AG20443 (cell line): Measurements from ENCODE around the gene ATP6AP1.

Experiments
- DNase-seq: peaks from one replicate; pipeline ENCODE4 v3.0.0; 2012; ENCODE audit warnings: low spot score, mixed read lengths

ATP6AP1 gene

DNA sequence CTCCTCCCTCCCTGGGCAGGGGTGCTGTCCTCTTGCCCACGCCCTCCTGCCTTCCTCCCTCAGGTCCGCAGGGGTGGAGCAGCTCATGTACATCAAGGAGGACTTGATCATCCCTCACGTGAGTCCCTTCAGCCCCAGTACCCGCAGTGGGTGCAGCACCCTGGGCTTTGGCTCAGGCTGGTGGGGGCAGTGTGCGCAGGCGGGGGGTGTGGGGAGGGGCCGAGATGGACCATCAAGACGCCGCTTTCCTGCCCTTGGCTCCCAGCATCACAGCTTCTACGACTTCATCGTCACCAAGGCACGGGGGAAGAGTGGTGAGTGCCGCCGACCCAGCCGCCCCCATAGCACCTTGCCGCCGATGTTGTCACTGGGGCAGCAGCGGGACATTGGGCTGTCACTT is 21.1 kb downstream of the ATP6AP1 start:
- DNase-seq = no peak

DNA sequence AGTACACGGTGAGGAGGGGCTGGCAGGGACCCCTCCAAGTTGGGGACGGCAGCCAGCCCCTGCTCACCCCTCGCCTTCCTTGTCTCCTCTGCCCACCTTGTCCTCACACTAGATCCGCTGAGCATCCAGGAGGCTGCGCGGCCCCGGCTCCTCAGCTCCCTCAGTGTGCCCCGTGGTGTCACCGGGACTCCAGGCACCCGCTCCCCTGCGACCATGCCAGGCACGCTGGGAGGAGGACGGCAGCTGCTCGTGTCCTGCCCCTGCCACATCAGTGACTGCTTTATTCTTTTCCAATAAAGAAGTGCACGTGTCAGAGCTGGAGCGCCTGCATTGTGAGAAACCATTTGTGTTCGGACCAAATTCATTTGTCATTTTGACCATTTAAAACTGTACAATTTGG is 21.8 kb downstream of the ATP6AP1 start:
- no peak for DNase-seq

DNA sequence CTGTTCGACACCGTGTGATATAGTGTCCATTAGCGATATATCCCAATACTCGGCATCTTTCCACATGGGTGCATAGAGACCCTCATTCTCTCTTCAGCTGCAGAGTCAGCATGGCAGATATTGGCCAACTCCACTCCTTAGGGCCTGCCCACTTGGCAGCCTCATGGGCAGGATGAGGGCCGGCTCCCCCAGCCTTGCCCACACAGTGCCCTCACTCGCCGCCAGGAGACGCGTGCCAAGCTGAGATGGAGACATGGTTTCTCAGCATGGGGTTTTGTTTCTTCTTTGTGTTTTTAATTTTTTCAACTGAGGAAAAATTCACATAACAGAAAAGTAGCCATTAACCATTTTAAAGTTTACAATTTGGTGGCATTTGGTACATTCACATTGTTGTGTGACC is 24.3 kb downstream of the ATP6AP1 start:
- no peak for DNase-seq

DNA sequence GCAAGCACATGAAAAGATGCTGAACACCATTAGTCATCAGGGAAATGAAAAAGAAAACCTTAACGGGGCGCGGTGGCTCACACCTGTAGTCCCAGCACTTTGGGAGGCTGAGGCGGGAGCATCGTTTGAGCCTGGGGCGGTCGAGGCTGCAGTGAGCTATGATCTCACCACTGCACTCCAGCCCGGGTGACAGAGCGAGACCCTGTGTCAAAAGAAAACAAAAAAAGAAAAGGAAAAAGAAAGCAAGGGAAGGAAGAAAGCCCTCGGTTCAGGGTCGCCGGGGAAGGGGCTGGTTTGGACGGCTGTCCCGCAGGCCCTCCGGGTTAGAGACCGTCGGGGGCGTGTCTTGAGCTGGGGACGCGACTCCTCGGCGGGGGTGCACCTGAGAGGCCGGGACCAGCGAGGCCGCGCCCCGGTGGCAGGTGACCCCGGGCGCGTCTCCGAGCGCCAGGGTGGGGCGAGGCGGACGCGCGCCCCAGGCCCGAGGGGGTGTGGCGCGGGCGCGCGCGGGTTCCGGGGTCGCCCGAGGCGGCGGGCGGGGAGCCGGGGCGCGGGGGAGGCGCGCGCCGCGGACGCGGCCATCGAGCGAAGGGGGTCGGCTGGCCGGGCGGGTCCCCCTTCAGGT is 29.1 kb downstream of the ATP6AP1 start:
- DNase-seq = peak; percentile 79

DNA sequence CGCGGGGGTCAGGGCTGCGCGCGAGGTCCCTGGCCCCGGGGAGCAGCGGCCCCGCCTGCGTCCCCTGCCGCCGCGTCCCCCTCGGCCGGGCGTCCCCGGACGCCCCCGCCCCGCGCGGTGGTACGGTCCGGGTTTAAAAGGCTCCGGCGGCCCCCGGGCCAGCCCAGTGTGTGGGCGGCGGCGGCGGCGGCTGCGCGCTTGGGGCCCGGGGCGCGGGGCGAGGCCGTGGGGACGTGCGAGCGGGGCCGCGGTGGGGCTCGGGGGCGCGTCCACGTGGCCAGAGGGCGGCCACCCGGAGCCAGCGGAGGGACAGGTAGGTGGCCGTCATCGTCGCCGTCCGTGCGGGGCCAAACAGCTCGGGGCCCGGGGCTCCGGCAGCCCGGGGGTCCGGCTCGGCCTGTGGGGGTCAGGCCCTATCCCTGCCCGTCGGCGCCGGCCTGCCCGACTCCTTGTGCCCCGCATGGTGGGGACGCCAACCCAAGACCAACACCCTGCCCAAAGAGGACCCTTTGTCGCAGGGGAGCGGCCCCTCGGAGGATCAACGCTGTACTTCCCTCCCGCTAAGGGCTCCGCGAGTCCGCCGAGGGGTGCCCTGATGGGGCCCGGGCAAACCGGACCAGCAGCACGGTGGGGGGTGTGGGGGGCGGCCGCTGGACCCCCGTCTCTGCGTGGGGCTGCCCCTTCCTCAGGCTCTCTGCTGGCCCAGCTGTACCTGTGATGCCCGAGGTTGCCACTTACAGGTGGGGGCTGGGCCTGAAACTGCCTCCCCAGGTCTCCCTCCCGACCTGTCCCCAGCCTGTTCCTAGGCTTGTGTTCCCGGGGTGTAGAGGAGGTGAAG is 29.9 kb downstream of the ATP6AP1 start, which contains the start of gene PLXNA3:
Gene PLXNA3, plus strand, starts transcription at position 166 of the 838 bp plus-strand sequence. CDS start 1,903 bp downstream, outside the sequence.
- peak; percentile 77 for DNase-seq

DNA sequence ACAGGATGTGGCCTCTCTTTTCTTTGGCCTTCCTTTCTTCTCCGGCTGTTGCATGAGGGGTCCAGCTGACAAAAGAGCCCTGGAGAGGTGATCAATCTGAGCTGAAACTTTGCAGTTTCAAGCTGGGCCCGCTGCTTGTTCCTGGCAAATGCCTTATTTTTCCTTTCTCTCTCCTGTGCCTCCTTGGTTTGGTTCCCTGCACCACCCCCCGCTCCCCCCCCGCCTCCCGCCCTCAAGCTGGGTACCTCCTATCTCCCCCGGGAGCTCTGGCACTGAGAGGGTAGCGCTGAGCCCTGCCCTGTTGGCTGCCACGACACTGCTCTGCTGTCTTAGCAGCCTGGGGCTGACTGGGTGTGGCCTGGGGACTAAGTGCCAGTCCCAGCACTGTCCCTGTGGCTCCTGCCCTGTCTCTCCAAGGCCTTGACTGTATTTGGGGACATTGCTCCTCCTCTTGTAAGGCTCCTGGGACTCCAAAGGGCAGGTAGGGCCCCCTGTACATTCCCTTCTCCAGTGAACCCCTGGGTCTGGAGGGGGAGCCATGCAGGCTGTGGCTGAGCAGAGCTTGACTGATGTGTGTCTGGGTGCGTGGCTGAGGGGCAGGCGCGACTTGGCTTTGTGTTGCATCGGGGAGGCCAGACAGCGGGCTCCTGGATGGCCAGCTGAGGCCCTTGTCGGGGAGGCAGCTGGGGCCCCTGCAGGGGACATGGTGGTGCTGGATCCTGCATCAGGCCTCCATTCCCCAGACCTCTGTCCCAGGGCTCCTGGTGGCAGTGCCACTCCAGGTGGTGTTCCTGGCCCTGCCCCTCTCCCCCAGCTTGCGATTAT is 30.7 kb downstream of the ATP6AP1 start:
- DNase-seq = peak; percentile 25

DNA sequence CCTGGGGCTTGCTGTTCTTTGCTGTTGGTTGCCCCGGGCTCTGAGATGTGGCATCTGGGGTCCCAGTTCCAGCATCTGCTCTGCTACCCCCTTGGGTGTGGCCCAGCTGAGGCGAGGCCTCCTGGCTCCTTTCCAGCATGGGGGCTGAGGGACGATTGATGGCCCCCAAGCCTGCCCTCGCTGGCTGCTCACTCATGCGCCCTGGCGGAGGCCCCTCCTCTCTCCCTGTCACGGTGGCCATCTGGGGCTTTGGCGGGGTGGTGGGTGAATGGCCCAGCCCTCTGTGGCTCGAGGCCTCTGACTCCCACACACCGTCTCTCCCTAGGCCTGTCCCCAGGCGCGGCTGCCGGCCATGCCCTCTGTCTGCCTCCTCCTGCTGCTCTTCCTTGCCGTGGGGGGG is 31.4 kb downstream of the ATP6AP1 start:
- no peak for DNase-seq

DNA sequence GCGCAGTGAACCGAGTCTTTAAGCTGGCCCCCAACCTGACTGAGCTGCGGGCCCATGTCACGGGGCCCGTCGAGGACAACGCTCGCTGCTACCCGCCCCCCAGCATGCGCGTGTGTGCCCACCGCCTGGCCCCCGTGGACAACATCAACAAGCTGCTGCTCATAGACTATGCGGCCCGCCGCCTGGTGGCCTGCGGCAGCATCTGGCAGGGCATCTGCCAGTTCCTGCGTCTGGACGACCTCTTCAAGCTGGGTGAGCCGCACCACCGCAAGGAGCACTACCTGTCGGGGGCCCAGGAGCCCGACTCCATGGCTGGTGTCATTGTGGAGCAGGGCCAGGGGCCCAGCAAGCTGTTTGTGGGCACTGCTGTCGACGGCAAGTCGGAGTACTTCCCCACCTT is 31.8 kb downstream of the ATP6AP1 start:
- DNase-seq = peak; percentile 21

DNA sequence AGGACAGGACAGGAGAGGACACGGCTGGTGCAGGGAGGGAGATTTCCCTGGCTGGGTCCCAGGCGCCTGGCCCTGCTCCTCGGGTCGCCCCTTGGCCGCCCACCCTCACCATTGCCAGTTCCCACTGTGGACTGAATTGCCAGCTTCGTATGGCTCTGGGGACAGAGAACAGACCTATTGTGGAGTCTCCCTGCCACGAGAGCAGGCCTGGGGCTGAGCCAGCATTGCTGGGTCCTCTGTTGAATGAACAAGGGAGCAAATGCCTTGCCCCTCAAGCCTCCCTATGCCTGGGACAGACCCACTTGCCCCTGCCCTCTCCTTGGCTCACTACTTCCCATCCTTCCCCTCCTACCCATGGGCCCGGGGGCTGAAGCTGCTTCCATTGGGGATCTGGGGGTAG is 33.9 kb downstream of the ATP6AP1 start:
- DNase-seq = no peak

DNA sequence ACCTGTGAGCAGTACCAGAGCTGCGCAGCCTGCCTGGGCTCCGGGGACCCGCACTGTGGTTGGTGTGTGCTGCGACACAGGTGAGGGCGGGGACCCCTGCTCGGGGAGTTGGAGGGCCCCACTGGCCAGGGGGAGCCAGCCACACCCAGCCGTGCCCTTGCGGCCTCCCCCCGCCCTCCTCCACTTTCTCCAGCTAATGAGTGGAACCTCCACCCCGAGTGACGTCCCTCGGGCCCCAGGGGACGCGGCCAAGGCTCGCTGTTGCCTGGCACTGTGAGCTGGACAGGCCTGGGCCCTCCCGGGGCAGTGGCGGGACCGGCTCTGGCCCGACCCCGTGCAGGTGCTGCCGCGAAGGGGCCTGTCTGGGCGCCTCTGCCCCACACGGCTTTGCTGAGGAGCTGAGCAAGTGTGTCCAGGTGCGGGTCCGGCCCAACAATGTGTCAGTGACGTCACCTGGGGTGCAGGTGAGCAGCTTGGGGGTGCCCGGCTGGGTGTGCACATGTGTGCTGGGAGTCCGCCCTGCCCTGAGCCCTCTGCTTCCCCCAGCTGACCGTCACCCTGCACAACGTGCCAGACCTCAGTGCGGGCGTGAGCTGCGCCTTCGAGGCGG is 35.2 kb downstream of the ATP6AP1 start:
- no peak for DNase-seq

DNA sequence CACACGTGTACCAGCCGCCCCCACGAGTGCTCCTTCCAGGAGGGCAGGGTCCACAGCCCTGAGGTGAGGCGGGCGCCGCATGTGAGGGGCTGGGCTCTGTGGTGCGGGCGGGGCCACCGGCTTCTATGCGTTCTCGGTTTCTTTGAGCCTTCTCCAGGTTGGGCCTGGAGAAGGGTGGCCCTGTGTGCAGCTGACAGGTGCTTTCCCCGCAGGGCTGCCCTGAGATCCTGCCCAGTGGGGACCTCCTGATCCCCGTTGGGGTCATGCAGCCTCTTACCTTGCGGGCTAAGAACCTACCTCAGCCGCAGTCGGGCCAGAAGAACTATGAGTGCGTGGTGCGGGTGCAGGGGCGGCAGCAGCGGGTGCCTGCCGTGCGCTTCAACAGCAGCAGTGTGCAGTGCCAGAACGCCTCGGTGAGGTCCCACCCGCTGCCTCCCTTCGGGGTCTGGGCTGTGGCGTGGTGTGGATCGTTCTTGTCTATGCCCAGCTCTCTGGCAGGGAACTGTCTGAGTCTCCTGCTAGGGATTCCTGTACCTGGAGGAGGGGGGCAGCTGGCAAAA is 36.4 kb downstream of the ATP6AP1 start:
- no peak for DNase-seq

DNA sequence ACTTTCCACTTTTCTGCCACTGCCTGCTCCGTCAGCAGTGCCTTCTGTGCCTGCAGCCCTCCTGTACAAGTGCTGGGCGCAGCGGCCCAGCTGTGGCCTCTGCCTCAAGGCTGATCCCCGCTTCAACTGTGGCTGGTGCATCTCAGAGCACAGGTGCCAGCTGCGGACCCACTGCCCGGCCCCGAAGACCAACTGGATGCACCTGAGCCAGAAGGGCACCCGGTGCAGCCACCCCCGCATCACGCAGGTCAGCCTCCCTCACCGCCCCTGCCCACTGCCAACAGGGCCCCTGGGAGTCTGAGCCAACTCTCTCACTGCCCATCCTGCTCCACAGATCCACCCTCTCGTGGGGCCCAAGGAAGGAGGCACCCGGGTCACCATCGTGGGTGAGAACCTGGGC is 37.1 kb downstream of the ATP6AP1 start:
- no peak for DNase-seq

DNA sequence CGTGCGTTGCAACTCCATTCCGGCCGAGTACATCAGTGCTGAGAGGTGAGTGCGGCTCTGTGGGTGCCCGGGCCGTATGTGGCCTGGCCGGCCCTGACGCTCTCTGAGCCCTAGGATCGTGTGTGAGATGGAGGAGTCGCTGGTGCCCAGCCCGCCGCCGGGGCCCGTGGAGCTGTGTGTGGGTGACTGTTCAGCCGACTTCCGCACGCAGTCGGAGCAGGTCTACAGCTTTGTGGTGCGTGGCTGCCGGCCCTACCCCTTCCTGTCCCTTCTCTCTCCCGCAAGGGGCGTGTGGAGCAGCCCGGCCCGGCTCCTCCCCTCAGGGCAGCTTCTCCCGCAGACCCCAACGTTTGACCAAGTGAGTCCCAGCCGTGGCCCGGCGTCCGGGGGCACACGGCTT is 37.6 kb downstream of the ATP6AP1 start:
- no peak for DNase-seq

DNA sequence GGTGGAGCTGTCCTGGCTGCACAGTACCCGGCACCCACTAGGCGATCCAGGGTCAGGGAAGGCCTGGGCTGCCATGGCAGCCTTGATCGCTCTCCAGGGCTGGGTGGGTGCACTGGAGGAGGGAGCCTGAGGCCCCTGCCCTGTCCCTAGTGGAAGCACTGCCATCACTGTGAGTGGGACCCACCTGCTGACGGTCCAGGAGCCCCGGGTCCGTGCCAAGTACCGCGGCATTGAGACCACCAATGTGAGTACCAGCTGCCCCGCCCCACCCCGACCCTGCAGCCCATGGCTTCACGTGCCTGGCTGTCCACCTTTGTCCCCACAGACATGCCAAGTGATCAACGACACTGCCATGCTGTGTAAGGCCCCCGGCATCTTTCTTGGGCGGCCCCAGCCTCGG is 38.4 kb downstream of the ATP6AP1 start:
- no peak for DNase-seq

DNA sequence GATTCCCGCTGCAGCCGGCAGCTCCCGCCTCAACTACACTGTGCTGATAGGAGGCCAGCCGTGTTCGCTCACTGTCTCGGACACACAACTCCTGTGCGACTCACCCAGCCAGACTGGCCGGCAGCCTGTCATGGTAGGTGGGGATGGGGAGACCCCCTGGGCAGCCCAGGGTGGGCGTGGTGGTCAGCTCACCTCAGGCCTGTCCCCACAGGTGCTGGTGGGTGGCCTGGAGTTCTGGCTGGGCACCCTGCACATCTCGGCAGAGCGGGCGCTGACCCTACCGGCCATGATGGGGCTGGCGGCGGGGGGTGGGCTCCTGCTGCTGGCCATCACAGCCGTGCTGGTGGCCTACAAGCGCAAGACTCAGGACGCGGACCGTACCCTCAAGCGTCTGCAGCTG is 39.1 kb downstream of the ATP6AP1 start:
- DNase-seq = no peak

DNA sequence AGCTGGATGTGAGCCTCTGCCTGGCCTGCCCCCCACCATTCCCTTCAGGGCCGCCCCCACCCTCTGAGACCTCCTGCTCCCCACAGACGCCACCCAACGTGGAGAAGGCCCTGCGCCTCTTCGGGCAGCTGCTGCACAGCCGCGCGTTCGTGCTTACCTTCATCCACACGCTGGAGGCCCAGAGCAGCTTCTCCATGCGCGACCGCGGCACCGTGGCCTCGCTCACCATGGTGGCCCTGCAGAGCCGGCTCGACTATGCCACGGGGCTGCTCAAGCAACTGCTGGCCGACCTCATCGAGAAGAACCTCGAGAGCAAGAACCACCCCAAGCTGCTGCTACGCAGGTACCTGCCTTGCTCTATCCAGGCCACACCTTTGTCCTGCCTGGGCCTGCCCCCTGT is 39.7 kb downstream of the ATP6AP1 start:
- no peak for DNase-seq

DNA sequence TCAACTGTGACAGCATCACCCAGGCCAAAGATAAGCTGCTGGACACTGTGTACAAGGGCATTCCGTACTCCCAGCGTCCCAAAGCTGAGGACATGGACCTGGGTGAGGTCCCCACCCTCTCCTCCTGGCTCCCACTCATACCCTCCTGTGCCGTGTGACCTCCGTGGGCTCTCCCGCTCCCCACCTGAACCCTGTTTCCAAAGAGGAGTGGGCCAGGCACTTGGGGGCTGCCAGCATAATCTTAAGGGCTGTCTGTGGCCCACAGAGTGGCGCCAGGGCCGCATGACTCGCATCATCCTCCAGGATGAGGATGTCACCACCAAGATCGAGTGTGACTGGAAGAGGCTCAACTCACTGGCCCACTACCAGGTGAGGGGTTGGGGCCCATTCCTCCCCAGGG is 40.6 kb downstream of the ATP6AP1 start:
- DNase-seq = no peak

DNA sequence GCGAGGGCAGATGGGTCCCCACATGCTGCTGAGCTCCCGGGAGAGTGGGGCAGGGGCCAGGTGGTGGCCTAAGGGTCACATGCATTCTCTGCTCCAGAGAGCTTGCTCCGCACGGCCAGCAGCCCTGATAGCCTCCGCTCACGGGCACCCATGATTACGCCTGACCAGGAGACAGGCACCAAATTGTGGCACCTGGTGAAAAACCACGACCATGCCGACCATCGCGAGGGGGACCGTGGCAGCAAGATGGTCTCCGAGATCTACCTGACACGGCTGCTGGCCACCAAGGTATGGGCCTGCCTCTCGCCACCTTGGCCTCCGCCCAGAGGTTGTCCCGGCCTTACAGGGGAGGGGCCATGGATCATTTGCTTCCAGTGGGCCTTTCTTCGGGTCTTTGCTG is 41.4 kb downstream of the ATP6AP1 start:
- no peak for DNase-seq

DNA sequence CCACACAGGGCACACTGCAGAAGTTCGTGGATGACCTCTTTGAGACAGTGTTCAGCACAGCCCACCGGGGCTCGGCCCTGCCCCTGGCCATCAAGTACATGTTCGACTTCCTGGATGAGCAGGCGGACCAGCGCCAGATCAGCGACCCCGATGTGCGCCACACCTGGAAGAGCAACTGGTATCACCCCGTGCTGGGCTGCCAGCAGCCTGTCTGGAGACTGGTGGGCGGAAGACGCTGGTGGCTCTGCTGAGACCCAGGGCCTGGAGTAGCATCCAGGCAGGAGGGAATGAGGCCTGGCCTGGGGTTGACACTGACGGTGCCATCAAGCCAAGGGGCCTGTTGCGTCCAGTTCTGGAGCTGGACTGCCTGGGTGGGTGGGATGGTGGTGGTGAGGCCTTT is 42.0 kb downstream of the ATP6AP1 start:
- no peak for DNase-seq

DNA sequence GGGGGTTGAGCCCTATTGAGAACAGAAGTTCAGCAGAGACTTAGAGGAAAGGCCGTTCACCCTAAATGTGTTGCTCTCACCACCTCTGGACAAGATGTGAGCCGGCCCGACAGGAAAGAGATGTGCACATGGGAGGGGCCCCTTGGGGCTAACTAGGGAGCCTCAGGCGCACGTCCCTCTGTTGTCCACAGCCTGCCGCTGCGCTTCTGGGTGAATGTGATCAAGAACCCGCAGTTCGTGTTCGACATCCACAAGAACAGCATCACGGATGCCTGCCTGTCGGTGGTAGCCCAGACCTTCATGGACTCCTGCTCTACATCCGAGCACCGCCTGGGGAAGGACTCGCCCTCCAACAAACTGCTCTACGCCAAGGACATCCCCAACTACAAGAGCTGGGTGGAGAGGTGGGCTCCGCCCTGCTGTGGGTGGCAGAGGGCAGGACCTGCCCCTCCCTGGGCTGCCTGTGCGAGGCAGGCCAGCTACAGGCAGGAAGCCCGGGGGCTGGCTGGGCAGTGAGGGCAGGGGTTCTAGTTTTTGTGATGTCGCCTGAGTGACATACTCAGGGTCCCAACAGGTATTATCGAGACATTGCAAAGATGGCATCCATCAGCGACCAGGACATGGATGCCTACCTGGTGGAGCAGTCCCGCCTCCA is 42.6 kb downstream of the ATP6AP1 start:
- DNase-seq = no peak
